Erythroblast (primary cell): ENCODE data around the gene LARP1.

ENCODE experiments used
- DNase-seq, 2 experiments: peaks; one replicate each; lab custom pipeline; 2025; lab: John Stamatoyannopoulos, UW
- GATA1 ChIP-seq: IDR thresholded peaks from 2 replicates; pipeline ENCODE4 v1.6.1; 2011; ENCODE audit warnings: low read depth, mild to moderate bottlenecking, control low read depth, low read length, moderate library complexity
- POLR2A ChIP-seq: IDR thresholded peaks from 2 replicates; pipeline ENCODE4 v1.6.1; 2011; ENCODE audit warnings: mild to moderate bottlenecking, low read length

LARP1 gene

DNA sequence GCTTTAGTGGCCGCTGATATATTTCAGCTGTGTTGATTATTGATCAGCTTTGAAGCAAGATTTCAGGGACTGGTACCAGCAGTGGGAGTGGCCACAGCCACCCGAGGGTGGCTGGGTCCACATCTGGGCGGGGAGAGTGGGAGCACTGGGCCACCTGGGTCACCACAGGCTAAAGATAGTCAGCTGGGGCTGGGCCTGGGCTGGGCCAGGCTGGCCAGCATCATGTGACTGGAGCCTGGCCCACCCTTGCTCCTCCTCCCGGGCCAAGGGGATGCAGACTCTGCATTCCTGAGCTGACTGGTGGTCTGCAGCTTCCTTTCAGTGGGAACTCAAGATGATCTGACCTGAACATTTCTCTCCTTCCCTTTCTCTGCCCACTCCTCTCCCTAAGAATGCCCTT lies 27.1 kb downstream of the LARP1 start:
- peak; percentile 75 to 77 for DNase-seq

DNA sequence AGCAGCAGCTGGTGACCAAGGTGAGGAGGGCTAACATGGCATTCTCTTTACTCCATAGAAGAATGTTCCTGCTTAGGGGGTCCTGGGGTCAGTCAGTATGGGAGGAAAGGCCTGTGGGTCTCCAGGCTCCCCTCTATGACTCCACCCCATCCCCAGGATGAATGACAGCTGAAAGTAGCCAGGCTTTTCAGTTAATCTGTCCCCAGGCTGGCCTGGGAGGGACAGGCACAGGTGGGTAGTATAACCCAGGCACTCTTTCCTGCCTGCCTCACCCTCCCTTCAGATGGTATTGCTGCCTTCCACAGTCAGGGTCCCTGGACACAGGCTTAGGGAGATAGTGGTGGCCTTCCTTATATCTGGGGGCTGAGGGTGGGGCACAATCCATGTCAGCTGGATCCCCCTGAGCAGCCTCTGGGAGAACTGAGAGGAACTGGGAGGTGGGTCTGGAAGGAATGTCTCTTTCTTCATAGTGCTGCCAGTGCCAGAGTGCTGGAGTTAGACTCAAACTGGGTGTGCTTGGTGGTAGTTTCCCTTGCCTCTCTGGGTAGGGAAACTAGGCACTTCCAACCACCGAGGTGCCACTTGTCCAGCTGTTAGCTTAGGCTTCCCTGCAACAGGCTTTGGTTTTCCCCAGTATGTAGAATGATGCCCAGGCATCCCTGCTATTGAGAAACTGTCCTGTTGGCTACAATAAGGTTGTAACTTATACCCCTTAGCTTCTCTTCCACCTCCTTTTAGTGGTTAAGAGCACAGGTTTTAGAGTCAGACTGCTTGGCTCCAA lies 27.8 kb downstream of the LARP1 start:
- no peak for TF ChIP-seq GATA1
- no peak for TF ChIP-seq POLR2A
- DNase-seq = no peak

More for the DNA sequence above, 27.1 kb downstream of the LARP1 start:
- TF ChIP-seq GATA1 = no peak
- TF ChIP-seq POLR2A = no peak

DNA sequence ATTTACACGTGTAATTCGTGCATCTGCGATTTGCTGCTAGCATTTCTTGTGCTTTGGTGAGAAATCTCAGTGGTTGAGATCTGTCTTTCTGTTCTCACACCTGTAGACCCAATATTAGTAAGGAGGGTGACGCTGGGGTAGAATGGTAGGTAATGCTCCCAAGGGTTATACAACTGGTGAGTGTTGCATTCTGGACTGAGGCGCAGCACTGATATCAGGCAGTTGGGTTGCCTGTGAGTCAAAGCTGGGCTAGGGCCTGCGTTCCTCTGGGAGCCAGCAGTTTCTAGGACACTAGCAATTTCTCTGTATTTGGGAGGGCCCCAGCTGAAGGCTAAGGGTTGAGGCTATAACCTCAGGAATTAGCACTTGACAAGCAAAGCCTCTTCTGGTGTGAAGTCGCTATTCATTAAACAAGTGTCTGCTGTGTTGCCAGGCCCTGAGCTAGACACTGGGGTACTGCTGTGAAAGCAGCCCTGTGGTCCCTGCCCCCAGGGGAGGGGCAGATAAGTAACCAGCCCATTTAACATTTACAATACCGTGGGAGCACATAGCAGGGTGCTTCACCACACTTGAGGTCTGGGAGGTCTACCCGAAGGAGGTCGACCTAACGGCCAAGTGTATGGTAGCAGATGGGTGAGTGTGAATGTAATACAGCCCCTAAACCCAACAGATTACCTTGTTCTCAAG lies 28.7 kb downstream of the LARP1 start:
- TF ChIP-seq POLR2A (no peak), GATA1 (no peak)

DNA sequence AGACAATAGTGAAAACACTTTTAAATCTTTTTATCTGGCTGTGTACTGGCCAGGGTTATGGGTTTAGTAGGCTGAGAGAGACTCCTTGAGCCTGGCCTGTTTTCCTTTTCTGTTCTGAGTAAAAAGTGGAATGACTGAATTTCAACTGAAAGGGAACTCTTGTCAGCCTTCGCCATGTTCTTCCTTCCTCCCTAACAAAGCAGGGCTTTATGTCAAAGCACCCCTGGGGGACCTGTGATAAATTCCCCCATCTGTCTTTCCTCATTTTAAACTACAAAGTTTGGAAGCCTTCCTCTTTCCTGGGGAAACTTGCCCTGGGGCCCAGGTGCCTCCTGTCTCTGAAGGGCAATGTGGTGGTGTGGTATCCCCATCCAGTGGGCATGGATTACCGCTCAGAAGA lies 29.7 kb downstream of the LARP1 start:
- no peak for DNase-seq
- no peak for TF ChIP-seq GATA1
- no peak for TF ChIP-seq POLR2A

More for the DNA sequence above, 28.7 kb downstream of the LARP1 start:
- DNase-seq = peak in 1 of 2 experiments; percentile 43

DNA sequence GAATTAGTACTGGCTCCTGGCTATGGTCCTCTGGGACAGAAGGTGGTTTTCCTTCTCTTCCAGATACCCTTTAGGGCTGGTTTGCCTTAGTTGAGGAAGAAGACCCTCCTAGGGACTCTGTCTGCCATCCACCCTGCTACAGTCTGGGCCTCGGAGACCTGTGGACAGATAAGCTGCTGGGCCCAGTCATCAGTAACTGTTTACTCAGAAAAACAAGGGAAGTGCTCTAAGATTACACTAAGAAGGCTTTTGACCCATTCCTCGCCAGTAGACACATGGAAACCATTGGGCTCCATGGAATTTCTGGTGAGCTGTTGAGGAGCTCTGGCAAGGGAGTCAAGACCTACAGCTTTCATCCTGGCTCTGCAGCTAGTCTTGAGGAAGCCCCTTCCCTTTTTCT lies 31.2 kb downstream of the LARP1 start:
- no peak for TF ChIP-seq GATA1
- no peak for TF ChIP-seq POLR2A
- DNase-seq = peak; percentile 64 to 69

DNA sequence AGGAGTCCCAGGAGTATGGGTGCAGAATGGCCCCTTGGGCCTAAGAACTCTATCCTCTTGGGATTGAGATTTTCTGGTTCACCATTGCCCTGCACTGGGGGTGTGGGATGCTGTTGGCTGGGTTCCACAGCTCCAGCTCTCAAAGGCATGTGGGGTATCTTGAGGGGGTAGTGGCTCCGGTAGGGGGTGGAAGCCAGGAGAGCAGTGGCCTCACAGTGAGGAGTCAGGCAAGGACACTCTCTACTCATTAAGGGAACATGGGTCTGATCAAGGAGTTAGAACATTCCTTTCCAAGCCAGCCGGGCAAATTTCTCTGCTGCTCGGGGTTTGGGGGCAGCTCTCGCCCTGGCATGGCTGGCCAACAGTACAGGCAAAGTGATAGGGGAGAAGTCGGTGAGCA lies 33.0 kb downstream of the LARP1 start:
- no peak for DNase-seq
- TF ChIP-seq POLR2A (no peak), GATA1 (no peak)

DNA sequence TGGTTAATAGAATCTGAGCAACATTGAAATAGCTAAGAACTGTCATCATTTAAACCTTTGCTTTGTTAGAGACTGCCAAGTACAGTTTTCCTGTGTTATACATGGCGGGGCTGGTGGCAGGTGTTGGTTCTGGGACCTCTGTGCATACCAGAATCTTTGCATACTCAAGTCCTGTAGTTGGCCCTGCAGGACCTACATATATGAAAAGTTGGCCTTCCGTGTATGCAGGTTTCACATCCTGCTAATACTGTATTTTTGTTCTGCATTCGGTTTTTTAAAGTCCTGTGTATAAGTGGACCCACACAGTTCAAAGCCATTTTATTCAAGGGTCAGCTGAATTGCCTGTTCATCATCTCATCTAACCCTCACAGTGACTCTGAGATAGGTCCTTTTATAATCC lies 36.4 kb downstream of the LARP1 start:
- no peak for DNase-seq
- TF ChIP-seq POLR2A (no peak), GATA1 (no peak)

DNA sequence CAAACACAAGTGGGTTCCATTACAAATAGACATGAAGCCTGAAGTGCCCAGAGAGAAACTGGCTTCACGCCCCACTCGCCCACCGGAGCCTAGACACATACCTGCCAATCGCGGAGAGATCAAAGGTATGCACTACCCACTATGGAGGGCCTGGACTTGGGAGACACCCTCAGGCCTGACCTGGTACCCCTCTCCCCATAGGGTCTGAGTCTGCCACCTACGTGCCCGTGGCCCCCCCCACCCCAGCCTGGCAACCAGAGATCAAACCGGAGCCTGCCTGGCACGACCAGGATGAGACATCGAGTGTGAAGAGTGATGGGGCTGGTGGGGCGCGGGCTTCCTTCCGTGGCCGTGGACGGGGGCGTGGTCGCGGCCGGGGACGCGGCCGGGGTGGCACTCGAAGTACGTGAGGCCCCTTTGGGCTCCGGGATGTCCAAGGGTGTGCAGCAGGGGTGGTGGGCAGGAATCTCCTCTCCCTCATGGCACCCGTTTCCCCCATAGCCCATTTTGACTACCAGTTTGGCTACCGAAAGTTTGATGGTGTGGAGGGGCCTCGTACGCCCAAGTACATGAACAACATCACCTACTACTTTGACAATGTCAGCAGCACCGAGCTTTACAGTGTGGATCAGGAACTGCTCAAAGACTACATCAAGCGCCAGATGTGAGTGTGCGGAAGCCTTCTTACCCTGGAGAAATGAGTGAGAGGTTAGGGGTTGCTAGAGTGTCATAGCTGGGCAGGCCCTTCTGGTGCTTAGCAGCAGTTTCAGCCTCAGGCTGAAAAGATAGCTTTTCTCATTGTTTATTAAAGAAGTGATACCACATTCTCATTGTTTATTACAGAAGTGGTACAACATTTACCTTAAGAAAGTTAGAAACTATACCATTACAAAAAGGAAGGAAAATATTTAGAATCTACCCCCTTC lies 38.7 kb downstream of the LARP1 start:
- no peak for TF ChIP-seq POLR2A
- TF ChIP-seq GATA1 = no peak
- no peak for DNase-seq

DNA sequence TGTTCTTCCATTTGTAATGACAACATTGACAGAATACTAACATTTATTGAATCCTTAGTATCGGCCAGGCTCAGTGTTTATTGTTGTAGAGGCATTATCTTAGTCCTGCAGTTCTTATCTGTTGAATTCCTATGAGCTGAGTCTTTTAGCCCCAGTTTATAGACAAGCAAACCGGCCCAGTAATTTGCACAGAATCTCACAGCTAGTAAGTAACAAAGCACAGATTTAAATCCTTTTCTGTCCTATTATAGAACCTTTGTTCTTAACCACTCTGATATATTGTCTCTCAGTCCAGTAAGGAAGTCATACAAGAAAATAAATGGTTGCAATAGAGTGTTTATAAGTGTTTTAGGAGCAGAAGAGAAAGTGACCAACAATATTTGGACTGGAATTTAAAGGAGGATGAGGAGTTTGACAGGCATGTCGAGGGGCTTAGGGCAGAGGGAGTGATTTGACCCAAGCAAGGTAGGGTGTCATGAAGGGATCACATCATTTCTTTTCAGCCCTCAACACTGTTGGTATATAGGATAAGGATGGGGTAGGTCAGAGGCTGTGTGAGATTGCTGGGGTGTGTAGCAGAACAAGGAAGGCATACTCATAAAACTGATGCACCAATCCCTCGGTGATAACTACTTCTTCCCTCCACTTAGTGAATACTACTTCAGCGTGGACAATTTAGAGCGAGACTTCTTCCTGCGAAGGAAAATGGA lies 39.5 kb downstream of the LARP1 start:
- TF ChIP-seq GATA1 (no peak), POLR2A (no peak)
- no peak for DNase-seq

DNA sequence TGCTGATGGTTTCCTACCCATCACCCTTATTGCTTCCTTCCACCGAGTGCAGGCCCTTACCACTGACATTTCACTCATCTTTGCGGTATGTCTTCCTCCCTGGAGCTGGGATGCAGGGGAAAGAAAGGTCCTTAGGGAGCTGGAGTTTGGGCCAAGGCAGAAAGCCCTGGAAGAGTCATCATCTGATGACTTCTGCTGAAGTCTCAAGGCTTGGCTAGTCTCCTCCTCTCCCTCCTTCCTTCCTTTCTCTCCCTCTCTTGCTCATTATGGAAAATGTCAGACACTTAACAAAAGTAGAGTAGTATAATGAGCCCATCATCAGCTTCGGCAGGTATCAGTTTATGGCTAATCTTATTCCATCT lies 40.0 kb downstream of the LARP1 start:
- no peak for TF ChIP-seq POLR2A
- no peak for TF ChIP-seq GATA1
- DNase-seq = no peak

DNA sequence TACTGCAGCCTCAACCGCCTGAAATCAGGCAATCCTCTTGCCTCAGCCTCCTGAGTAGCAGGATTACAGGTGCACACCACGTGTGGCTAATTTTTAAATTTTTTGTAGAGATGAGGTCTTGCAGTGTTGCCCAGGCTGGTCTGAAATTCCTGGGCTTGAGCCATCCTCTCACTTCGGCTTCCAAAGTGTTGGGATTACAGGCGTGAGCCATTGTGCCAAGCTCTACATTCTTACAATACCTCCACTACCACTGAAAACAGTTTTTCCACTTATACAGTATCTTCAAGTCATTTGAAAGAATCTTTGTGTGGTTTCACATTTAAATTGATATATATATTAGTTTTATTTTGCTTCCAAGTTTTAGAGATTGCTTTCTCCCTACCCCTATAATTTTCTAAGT lies 42.6 kb downstream of the LARP1 start:
- DNase-seq = no peak
- TF ChIP-seq POLR2A (no peak), GATA1 (no peak)

DNA sequence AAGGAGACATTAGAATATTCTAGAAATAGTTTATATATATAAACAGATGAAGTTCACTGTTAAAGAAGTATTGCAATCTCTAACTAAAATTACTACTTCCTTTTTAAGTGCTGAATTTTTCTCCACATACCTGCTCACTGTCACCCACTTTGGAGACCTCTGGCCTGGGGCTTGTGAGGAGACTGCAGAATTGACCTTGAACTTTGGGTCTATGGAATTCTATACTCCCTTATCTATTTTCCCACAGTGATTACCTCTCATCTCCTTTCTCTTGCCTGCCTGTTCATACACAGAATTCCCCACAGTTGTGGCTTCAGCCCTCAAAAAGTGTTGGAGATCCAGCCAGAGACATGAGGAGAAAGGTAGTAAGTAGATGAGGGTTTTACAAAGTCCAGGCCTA lies 45.4 kb downstream of the LARP1 start:
- TF ChIP-seq POLR2A (no peak), GATA1 (no peak)
- DNase-seq = no peak

DNA sequence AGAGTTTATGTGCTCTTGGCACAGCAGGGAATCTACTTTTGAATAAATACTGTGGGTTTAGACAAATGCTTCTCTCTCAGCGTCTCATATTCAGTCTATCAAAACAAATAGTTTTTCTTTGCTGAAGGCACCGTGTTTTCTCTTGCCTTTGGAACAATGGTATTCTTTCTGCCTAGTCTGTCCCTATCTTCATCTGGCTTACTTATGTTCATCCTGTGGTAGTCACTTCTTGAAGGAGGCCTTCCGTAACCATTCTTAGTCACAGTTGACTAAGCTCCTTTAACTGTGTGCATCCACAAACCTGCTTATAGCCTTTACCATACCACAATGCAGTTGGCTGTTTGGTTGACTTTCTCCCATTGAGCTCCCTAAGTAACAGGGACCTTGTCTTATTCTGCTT lies 45.9 kb downstream of the LARP1 start:
- DNase-seq = no peak
- no peak for TF ChIP-seq POLR2A
- no peak for TF ChIP-seq GATA1
